ENCODE results near the gene ZC3H13.

ZC3H13 gene

GRCh38 chr13:46063292-46063691 lies 10.7 kb upstream of the ZC3H13 start:
- DNase-seq (ENCODE audit: low read depth): no peak
- no peak overlapping the region for H3K4me3 ChIP-seq (ENCODE audit: low read depth, low read length)

DNA sequence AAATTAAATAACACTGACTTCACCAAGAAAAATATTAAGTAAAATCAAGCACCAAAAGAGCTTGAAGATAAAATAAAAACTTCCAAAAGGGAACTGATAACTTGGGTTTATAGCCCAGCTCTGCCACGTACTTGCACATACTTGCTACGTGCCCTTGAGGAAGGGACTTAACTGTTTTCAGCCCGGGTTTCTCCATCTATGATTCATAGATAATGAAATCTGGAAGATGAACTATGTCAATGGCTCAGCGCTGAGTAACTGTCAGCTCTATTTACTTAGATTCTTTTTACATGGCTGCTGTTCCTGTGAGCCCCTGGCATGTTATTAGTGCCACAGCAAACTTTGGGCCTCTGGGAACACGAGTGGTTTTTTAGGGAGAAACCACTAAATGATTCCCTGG lies 9.6 kb upstream of the ZC3H13 start:
- DNase-seq (ENCODE audit: low read depth): peak; percentile 64
- H3K4me3 ChIP-seq (ENCODE audit: low read depth, low read length): no peak overlapping the region

GRCh38 chr13:46059405-46059804 lies 6.9 kb upstream of the ZC3H13 start:
- no peak for DNase-seq (ENCODE audit: low read depth)
- no peak overlapping the region for H3K4me3 ChIP-seq (ENCODE audit: low read depth, low read length)

GRCh38 chr13:46058268-46058667 lies 5.7 kb upstream of the ZC3H13 start:
- no peak overlapping the region for H3K4me3 ChIP-seq (ENCODE audit: low read depth, low read length)
- no peak for DNase-seq (ENCODE audit: low read depth)

DNA sequence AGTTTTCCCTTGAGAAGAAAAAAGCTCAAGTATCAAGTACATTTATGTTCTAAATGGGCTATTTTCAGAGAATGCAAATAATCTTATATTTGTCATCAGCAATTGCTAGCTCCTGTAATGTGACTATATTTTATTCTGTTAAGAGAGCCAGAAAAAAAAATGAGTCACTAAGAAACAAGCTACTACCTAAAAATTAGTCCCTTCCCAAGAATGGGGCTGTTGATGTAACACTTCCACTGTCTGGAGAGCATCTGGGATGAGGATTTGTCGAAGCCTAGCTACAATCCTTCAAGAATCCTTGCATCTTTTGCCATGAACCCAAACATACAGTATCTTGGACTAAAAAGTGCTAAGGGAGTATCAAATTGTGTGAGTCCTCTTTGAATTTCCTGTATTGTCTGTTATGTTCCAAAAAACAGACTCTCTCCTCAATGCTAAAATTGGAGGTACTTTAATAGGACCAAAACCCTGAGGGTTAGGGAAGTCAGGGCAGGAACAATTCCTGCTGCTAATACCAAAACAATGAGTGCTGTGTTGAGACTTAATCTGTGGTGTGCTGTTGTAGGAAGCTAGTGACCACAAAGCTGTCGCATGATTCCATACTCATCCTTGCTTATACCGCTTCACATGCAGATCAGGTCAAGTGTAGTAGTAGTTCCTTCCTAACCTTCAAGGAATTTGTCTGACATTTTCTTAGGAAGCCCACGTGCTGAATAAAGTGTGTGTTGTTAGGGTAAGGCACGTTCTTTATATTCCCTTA lies 4.9 kb upstream of the ZC3H13 start:
- no peak for DNase-seq (ENCODE audit: low read depth)
- no peak overlapping the region for H3K4me3 ChIP-seq (ENCODE audit: low read depth, low read length)

DNA sequence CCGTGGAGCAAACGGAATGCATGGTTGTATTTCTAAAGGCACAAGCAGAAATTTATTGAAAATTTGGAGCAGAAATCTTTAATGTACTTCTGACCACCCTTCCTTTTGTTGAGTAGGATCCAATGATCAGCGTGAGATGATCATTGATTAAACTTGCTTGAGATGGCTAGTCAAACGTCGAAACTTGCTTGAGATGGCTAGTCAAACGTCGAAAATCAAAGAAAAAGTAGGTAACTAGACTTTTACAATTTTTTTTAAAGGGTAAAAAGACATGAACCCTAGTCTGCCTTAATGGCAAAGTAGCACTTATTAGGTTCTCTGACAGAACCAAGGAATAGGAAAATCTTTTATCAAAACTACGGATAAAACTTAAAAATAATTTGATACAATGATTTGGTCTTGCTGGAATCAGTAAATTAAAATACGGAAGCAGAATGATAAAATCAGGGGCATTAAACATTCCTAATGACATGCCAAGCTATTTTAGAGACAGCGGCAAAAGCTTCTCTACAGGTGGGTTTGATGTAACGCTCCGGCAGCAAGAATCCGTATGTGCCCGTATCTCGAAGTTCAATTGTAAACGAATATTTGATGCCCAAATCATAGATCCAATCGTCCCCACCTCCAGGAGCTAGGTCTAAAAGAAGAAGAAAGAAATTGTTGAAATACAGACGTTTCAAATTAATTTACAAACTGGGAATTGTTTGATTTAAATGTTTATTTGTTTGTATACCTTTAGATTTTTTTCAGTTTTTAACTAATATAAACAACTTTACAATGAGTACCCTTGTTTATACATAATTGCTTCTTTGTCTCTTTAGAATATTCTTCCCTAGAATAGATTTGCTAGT lies 841 bp upstream of the ZC3H13 start:
- DNase-seq (ENCODE audit: low read depth): no peak
- H3K4me3 ChIP-seq (ENCODE audit: low read depth, low read length): peak overlapping the region; percentile 98

GRCh38 chr13:46051968-46052318 lies 603 bp downstream of the ZC3H13 start:
- DNase-seq (ENCODE audit: low read depth): no peak
- H3K4me3 ChIP-seq (ENCODE audit: low read depth, low read length): peak overlapping the region; percentile 98

- no peak for DNase-seq (ENCODE audit: low read depth)
- no peak overlapping the region for H3K4me3 ChIP-seq (ENCODE audit: low read depth, low read length)
These were observed 1.8 kb downstream of the ZC3H13 start for GRCh38 chr13:46050771-46051170.

DNA sequence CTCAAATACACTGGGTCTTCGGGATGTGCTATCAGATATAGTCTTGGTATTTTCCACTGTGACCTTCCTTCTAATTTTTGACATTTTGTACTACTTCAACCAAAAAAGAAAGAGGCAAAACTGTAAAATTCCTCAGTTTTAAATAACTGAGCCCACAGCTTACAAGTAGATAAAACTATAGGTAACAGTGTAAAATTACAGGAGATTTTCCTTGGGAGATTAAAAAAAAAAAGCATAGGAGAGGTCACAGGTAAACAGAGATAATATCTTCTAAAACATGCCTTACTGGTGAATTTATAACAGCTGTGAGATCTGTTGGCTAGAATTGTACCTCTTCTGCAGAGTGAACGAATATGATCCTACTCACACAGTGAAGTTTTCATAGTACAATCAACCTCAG lies 7.1 kb downstream of the ZC3H13 start:
- DNase-seq (ENCODE audit: low read depth): no peak
- no peak overlapping the region for H3K4me3 ChIP-seq (ENCODE audit: low read depth, low read length)

GRCh38 chr13:46043647-46044046 lies 8.9 kb downstream of the ZC3H13 start:
- no peak for DNase-seq (ENCODE audit: low read depth)

GRCh38 chr13:46041419-46041839 lies 11.1 kb downstream of the ZC3H13 start:
- no peak overlapping the region for H3K4me3 ChIP-seq (ENCODE audit: low read depth, low read length)

More at GRCh38 chr13:46043647-46044046, 8.9 kb downstream of the ZC3H13 start:
- no peak overlapping the region for H3K4me3 ChIP-seq (ENCODE audit: low read depth, low read length)

DNA sequence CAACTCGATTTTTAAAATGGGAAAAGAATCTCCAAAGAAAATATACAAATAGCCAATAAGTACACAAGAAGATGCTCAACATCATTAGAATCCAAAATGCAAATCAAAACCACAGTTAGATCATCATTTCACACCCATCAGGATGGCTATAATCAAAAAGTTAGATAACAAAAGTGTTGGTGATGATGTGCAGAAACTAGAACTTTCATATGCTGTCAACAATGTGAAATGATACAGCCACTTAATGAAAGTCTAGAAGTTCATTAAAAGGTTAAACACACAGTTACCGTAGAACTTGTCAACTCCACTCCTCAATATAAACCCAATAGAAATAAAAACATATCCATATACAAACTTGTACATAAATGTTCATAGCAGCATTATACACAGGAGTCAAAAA lies 11.8 kb downstream of the ZC3H13 start:
- DNase-seq (ENCODE audit: low read depth): no peak
- H3K4me3 ChIP-seq (ENCODE audit: low read depth, low read length): no peak overlapping the region

More at GRCh38 chr13:46041419-46041839, 11.1 kb downstream of the ZC3H13 start:
- DNase-seq (ENCODE audit: low read depth): no peak

- H3K4me3 ChIP-seq (ENCODE audit: low read depth, low read length): no peak overlapping the region
- DNase-seq (ENCODE audit: low read depth): no peak
These were observed 12.9 kb downstream of the ZC3H13 start for GRCh38 chr13:46039411-46040182.

GRCh38 chr13:46038296-46038695 lies 14.2 kb downstream of the ZC3H13 start:
- no peak overlapping the region for H3K4me3 ChIP-seq (ENCODE audit: low read depth, low read length)
- no peak for DNase-seq (ENCODE audit: low read depth)

DNA sequence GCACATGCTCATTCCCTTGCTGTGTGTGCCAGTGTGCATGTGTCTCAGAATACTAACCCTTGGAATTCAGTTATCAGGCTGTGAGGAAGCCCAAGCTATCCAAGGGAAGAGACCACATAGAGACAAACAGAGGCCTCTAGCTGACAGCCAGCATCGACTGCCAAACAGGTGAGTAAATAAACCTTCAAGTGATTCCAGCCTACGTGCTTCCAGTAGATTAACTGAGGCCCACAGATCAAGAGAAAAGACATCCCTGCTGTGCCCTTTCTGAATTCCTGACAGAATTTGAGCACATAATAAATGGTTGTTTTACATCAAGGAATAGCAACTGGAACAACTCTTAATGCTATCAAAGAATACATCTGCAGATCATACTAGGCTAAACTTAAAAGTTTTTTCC lies 17.5 kb downstream of the ZC3H13 start:
- no peak for DNase-seq (ENCODE audit: low read depth)
- no peak overlapping the region for H3K4me3 ChIP-seq (ENCODE audit: low read depth, low read length)

GRCh38 chr13:46032341-46032740 lies 20.2 kb downstream of the ZC3H13 start:
- no peak overlapping the region for H3K4me3 ChIP-seq (ENCODE audit: low read depth, low read length)
- DNase-seq (ENCODE audit: low read depth): no peak

DNA sequence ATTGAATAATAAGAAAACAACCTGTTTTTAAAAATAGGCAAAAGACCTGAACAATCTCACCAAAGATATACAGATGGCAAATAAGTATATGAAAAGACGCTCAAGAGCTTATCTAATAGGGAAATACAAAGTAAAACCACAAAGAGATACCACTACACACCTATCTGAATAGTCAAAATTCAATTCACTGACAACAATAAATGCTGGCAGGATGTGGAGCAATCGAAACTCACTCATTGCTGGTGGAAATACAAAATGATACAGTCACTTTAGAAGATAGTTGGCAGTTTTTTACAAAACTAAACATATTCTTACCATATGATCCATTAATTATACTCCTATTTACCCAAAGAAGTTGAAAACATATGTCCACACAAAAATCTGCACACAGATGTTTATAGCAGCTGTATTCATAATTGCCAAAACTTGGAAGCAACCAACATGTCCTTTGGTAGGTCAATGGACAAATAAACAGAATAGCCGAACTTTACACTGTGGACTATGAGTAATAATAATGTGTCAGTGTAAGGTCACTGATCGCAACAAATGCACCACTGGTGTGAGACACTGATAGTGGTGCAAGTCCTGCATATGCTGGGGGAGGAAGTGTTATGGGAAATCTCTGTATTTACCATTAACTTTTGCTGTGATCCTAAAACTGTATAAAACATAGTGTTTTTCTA lies 20.8 kb downstream of the ZC3H13 start:
- DNase-seq (ENCODE audit: low read depth): no peak
- no peak overlapping the region for H3K4me3 ChIP-seq (ENCODE audit: low read depth, low read length)

DNA sequence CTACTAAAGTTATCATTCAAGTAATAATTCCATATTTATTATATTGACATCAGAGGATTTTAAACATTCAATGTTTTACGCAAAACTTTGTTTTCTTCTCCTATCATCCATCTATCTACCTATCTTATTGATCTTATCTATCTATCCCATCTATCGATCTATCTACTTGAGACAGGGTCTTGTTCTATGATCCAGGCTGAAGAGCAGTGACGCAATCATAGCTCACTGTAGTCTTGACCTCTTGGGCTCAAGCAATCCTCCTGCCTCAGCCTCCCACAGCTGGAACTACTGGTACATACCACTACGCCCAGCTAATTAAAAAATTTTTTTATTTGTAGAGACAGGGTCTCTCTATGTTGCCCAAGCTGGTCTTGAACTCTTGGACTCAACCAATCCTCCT lies 27.4 kb downstream of the ZC3H13 start:
- DNase-seq (ENCODE audit: low read depth): no peak
- no peak overlapping the region for H3K4me3 ChIP-seq (ENCODE audit: low read depth, low read length)

DNA sequence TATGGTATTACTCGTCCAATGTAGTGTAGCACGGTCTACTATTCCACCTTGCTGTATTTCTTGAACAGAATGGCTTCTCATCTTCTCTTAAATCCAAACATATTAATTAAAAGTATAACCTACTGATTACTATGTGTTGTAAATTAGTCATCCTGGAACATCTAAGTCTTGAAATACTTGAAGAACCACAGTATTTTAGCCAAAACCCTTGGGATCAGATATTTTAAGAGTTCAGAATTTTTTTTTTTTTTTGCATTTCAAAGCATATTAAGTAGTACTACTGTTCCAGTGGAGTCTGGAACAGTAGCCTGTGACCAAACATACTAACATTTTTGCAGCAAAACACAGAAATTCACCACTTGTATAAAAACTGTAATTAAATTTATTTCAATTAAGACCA lies 30.1 kb downstream of the ZC3H13 start:
- H3K4me3 ChIP-seq (ENCODE audit: low read depth, low read length): no peak overlapping the region
- DNase-seq (ENCODE audit: low read depth): no peak

- DNase-seq (ENCODE audit: low read depth): no peak
- H3K4me3 ChIP-seq (ENCODE audit: low read depth, low read length): no peak overlapping the region
These were observed 36.3 kb downstream of the ZC3H13 start for GRCh38 chr13:46016216-46016615.

All from skeletal muscle cell (primary cell).